IMR-90 (cell line): ENCODE data around the gene SERF1A. TPM values are rescaled to one million over a fixed set of nuclear protein-coding genes. Genes with fewer than 3 reads are reported as not detected.
"Not testable (repeated sequence)": the region's sequence is repeated elsewhere in the genome, so short reads cannot be mapped to it uniquely, and the experiment has no call there.

Experiments used
- ATAC-seq: fragments of 200-7000 bp; cut with Tn5 transposase; 2 replicates; pipeline ENCODE4 v1.9.1; 2020; ENCODE audit warnings: low read depth, mild to moderate bottlenecking, moderate library complexity
- BruUV-seq: library from RNA; stranded (reverse); fragments of 400-500 nt; replicated peaks from 2 replicates; lab custom pipeline; 2021; lab: Mats Ljungman, UMichigan
- CTCF ChIA-PET: fragments of 300-600 bp; formaldehyde crosslinking; extraction: SDS; loops from one replicate; lab custom pipeline; 2021; ENCODE audit warnings: antibody characterized with exemption; lab: Yijun Ruan, JAX
- POLR2A ChIA-PET: fragments of 300-600 bp; sonication (Branson Sonifier 250); formaldehyde crosslinking; loops from one replicate; lab custom pipeline; 2022; ENCODE audit warnings: antibody characterized with exemption; ENCODE audit not compliant: unreplicated experiment; lab: Charles Lee
- DNase-seq: peaks from one replicate; pipeline ENCODE4 v3.0.0; 2013
- H2AFZ ChIP-seq: replicated peaks from 2 replicates; pipeline ENCODE3; 2013; ENCODE audit warnings: low read length, mild to moderate bottlenecking; ENCODE audit not compliant: poor library complexity
- H2AK5ac ChIP-seq: 2 replicates; pipeline ENCODE4 v1.6.1; 2013; ENCODE audit warnings: low read depth, low read length, inconsistent platforms
- H2AK9ac ChIP-seq: replicated peaks from 2 replicates; pipeline ENCODE3; 2013; ENCODE audit warnings: mild to moderate bottlenecking, low read depth, low read length, moderate library complexity; ENCODE audit not compliant: poor library complexity
- H2BK120ac ChIP-seq: 2 replicates; pipeline ENCODE4 v1.6.1; 2013; ENCODE audit warnings: low read depth, low read length, inconsistent platforms
- H2BK15ac ChIP-seq: 3 replicates; pipeline ENCODE4 v1.6.1; 2013; ENCODE audit warnings: low read depth, low read length, inconsistent platforms
- H2BK20ac ChIP-seq: 2 replicates; pipeline ENCODE4 v1.6.1; 2013; ENCODE audit warnings: low read depth, mild to moderate bottlenecking, inconsistent platforms, low read length, moderate library complexity
- H2BK5ac ChIP-seq: 2 replicates; pipeline ENCODE4 v1.6.1; 2013; ENCODE audit warnings: mild to moderate bottlenecking, low read depth, low read length, inconsistent platforms; ENCODE audit not compliant: poor library complexity, severe bottlenecking
- H3K14ac ChIP-seq: replicated peaks from 2 replicates; pipeline ENCODE4 v1.6.1; 2013; ENCODE audit warnings: low read depth, low read length, inconsistent platforms
- H3K18ac ChIP-seq: 2 replicates; pipeline ENCODE4 v1.6.1; 2013; ENCODE audit warnings: low read depth, low read length, control low read depth
- H3K23ac ChIP-seq: 2 replicates; pipeline ENCODE4 v1.6.1; 2013; ENCODE audit warnings: low read depth, low read length, inconsistent platforms
- H3K27ac ChIP-seq: 2 replicates; pipeline ENCODE4 v1.5.1; 2013; ENCODE audit warnings: mild to moderate bottlenecking, control low read depth, low read length; ENCODE audit not compliant: insufficient read depth
- H3K27me3 ChIP-seq: 2 replicates; pipeline ENCODE4 v1.6.1; 2013; ENCODE audit warnings: low read length; ENCODE audit not compliant: control insufficient read depth, insufficient read depth
- H3K36me3 ChIP-seq: 2 replicates; pipeline ENCODE4 v1.6.1; 2013; ENCODE audit warnings: low read length, mixed read lengths; ENCODE audit not compliant: control insufficient read depth, insufficient read depth
- H3K4ac ChIP-seq: 2 replicates; pipeline ENCODE4 v1.6.1; 2013; ENCODE audit warnings: low read depth, low read length, inconsistent platforms
- H3K4me1 ChIP-seq: 2 replicates; pipeline ENCODE4 v1.6.1; 2013; ENCODE audit warnings: low read length, mixed read lengths; ENCODE audit not compliant: control insufficient read depth, insufficient read depth
- H3K4me2 ChIP-seq: 2 replicates; pipeline ENCODE4 v1.6.1; 2013; ENCODE audit warnings: low read depth, mild to moderate bottlenecking, control low read depth, low read length, moderate library complexity
- H3K4me3 ChIP-seq: 2 replicates; pipeline ENCODE4 v1.5.1; 2013; ENCODE audit warnings: low read depth, mild to moderate bottlenecking, control low read depth, low read length, moderate library complexity; ENCODE audit not compliant: insufficient read depth
- H3K56ac ChIP-seq: 2 replicates; pipeline ENCODE4 v1.6.1; 2013; ENCODE audit warnings: low read length, inconsistent platforms; ENCODE audit not compliant: insufficient read depth; ENCODE audit errors: extremely low read depth
- H3K79me1 ChIP-seq, 2 experiments: 2 replicates each; pipeline ENCODE4 v1.6.1; 2013; ENCODE audit warnings: low read length in 2 of 2, inconsistent platforms in 1 of 2, low read depth in 1 of 2
- H3K9ac ChIP-seq: 2 replicates; pipeline ENCODE4 v1.6.1; 2013; ENCODE audit warnings: low read depth, low read length, control low read depth
- H3K9me1 ChIP-seq: 2 replicates; pipeline ENCODE4 v1.6.1; 2013; ENCODE audit warnings: low read length, inconsistent platforms; ENCODE audit not compliant: insufficient read depth
- H3K9me3 ChIP-seq: 2 replicates; pipeline ENCODE4 v1.6.1; 2013; ENCODE audit warnings: low read length; ENCODE audit not compliant: control insufficient read depth, insufficient read depth
- H4K20me1 ChIP-seq: 2 replicates; pipeline ENCODE4 v1.6.1; 2013; ENCODE audit warnings: low read length, inconsistent platforms; ENCODE audit not compliant: insufficient read depth
- H4K5ac ChIP-seq: 2 replicates; pipeline ENCODE4 v1.6.1; 2013; ENCODE audit warnings: mild to moderate bottlenecking, low read depth, low read length, control low read depth
- H4K8ac ChIP-seq, 2 experiments: 2 replicates each; pipeline ENCODE4 v1.6.1; 2013; ENCODE audit warnings: low read depth in 2 of 2, low read length in 2 of 2, control low read depth in 1 of 2, inconsistent platforms in 1 of 2
- H4K91ac ChIP-seq: 2 replicates; pipeline ENCODE4 v1.6.1; 2013; ENCODE audit warnings: low read depth, low read length, inconsistent platforms; ENCODE audit not compliant: insufficient read depth
- WGBS, 2 experiments: methylation state at CpG; one replicate each; pipeline versions ENCODE4 v1.1.5 to v1.1.7; 2013; ENCODE audit warnings: missing lambda C conversion rate in 2 of 2; ENCODE audit not compliant: insufficient read length in 1 of 2; ENCODE audit errors: extremely low coverage in 2 of 2; 5-methylcytosine and 5-hydroxymethylcytosine counted together
- dilution Hi-C: fragments of 300-500 bp; cut with HindIII; formaldehyde crosslinking; loops from one replicate; pipeline ENCODE4 v1.14.3; 2018; ENCODE audit warnings: low sequenced_read_pairs; ENCODE audit not compliant: unreplicated experiment
- in situ Hi-C: fragments of 300-500 bp; cut with MboI; formaldehyde crosslinking; loops from 3 replicates; pipeline ENCODE4 v1.14.3; 2019; ENCODE audit warnings: low sequenced_read_pairs, inconsistent platforms, mixed read lengths
- intact Hi-C: fragments of 100-400 bp; cut with micrococcal nuclease; formaldehyde crosslinking; loops from 2 replicates; pipeline ENCODE4 v1.10.0; 2022
- polyA plus RNA-seq, 3 experiments: library from polyadenylated mRNA; depleted of rRNA; stranded (reverse); fragments of >200 nt; gene quantifications; 2 replicates each; pipeline ENCODE4 v1.2.3, GENCODE V29; 2012; ENCODE audit warnings: low replicate concordance in 1 of 3
- total RNA-seq: library from RNA; depleted of rRNA; stranded (reverse); fragments of >200 nt; gene quantifications from 2 replicates; pipeline ENCODE4 v1.2.3, GENCODE V29; 2012

SERF1A gene
- total and polyA plus RNA-seq, 2 of the 4 experiments (the other 2 are of a cell fraction) = 2.2 to 3.7 TPM

DNA sequence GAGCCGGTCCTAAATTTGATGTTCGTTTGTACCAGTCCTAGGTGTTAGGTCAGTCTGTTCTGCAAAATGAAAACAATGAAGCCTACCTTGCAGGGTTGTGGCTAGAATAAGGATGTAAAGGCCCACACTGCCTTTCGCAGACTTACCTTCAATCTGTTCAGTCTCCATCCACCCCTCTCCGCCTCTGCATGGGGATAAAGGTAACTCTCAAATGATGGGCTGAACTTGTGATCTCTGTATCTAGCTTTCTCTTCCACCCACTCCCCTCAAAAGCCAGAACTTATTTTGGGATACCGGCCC is 753 bp downstream of the SERF1A start:
- POLR2A ChIA-PET, H3K4ac ChIP-seq, H3K9me3 ChIP-seq, H3K36me3 ChIP-seq, H2BK5ac ChIP-seq, CTCF ChIA-PET, H2AK5ac ChIP-seq, H4K20me1 ChIP-seq, H3K56ac ChIP-seq, H3K27ac ChIP-seq, DNase-seq, H4K5ac ChIP-seq, H3K4me3 ChIP-seq, H2BK15ac ChIP-seq, H3K14ac ChIP-seq, H3K9me1 ChIP-seq, H3K23ac ChIP-seq, intact Hi-C loops, H2AK9ac ChIP-seq, in situ Hi-C loops, H3K4me1 ChIP-seq, H2AFZ ChIP-seq, H4K91ac ChIP-seq, H3K79me1 ChIP-seq, H2BK120ac ChIP-seq, BruUV-seq, H3K9ac ChIP-seq, H3K18ac ChIP-seq, H3K4me2 ChIP-seq, H4K8ac ChIP-seq, ATAC-seq, dilution Hi-C loops, H2BK20ac ChIP-seq, H3K27me3 ChIP-seq: not testable (repeated sequence)
- no CpG with 5 or more reads among the region's 5 CpGs for WGBS, 2 experiments

DNA sequence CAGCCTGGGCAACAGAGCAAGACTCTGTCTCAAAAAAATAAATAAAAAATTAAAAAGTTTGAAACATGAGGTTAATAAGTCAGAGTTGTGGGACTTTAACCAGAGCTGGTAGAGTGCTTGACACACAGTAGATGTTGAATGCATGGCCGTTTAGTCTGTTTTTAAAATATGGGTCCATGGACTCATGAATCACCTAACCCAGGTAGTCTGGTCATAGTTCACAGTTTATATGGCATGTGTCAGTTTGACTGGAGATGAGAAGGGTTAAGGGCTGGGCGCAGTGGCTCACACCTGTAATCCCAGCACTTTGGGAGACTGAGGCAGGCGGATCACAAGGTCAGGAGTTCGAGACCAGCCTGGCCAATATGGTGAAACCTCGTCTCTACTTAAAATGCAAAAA is 6.2 kb downstream of the SERF1A start:
- H3K4me2 ChIP-seq, H2AFZ ChIP-seq, DNase-seq, H3K9me1 ChIP-seq, H2AK5ac ChIP-seq, H3K79me1 ChIP-seq, H4K20me1 ChIP-seq, H2AK9ac ChIP-seq, ATAC-seq, POLR2A ChIA-PET, BruUV-seq, H3K14ac ChIP-seq, H3K56ac ChIP-seq, in situ Hi-C loops, intact Hi-C loops, H2BK20ac ChIP-seq, CTCF ChIA-PET, H2BK15ac ChIP-seq, H3K27me3 ChIP-seq, H3K23ac ChIP-seq, H3K4me1 ChIP-seq, H3K18ac ChIP-seq, H4K8ac ChIP-seq, H2BK120ac ChIP-seq, H3K4me3 ChIP-seq, H2BK5ac ChIP-seq, H3K4ac ChIP-seq, dilution Hi-C loops, H3K36me3 ChIP-seq, H4K91ac ChIP-seq, H3K9ac ChIP-seq, H4K5ac ChIP-seq, H3K27ac ChIP-seq, H3K9me3 ChIP-seq: not testable (repeated sequence)
- no CpG with 5 or more reads among the region's 5 CpGs for WGBS, 2 experiments
